BJ (cell line): ENCODE measurements around the gene SLC25A34. TPM values are rescaled to one million over a fixed set of nuclear protein-coding genes. Genes with fewer than 3 reads are reported as not detected.

Source experiments
- CTCF ChIA-PET: fragments of 350-600 bp; formaldehyde crosslinking; extraction: SDS; loops from one replicate; lab custom pipeline; 2021; ENCODE audit warnings: antibody characterized with exemption, inconsistent platforms; lab: Yijun Ruan, JAX
- POLR2A ChIA-PET: fragments of 300-600 bp; sonication (Branson Sonifier 250); formaldehyde crosslinking; extraction: SDS; loops from one replicate; lab custom pipeline; 2021; ENCODE audit warnings: antibody characterized with exemption; lab: Charles Lee
- DNase-seq: peaks from one replicate; pipeline ENCODE4 v3.0.0-alpha.2; 2011; ENCODE audit warnings: low read depth
- H3K27me3 ChIP-seq: 2 replicates; pipeline ENCODE4 v1.6.0; 2011; ENCODE audit warnings: low read length; ENCODE audit not compliant: control insufficient read depth, insufficient read depth
- H3K36me3 ChIP-seq: 2 replicates; pipeline ENCODE4 v1.5.1; 2011; ENCODE audit warnings: low read length; ENCODE audit not compliant: control insufficient read depth, insufficient read depth
- H3K4me3 ChIP-seq: 2 replicates; pipeline ENCODE4 v1.5.1; 2011; ENCODE audit warnings: low read depth, mild to moderate bottlenecking, control low read depth, low read length
- polyA plus RNA-seq: library from polyadenylated mRNA; depleted of rRNA; stranded (reverse); fragments of >200 nt; gene quantifications from 2 replicates; pipeline ENCODE4 v1.2.3, GENCODE V29; 2011
- TF ChIP-seq, protein P1 (sequence below): IDR thresholded peaks from 2 replicates; pipeline ENCODE4 v1.5.1; 2011; ENCODE audit warnings: low read depth, mild to moderate bottlenecking, control low read depth, inconsistent platforms, low read length, moderate library complexity; ENCODE audit not compliant: insufficient read depth

Gene SLC25A34
- polyA plus RNA-seq, 1 experiment = 0.70 TPM

DNA sequence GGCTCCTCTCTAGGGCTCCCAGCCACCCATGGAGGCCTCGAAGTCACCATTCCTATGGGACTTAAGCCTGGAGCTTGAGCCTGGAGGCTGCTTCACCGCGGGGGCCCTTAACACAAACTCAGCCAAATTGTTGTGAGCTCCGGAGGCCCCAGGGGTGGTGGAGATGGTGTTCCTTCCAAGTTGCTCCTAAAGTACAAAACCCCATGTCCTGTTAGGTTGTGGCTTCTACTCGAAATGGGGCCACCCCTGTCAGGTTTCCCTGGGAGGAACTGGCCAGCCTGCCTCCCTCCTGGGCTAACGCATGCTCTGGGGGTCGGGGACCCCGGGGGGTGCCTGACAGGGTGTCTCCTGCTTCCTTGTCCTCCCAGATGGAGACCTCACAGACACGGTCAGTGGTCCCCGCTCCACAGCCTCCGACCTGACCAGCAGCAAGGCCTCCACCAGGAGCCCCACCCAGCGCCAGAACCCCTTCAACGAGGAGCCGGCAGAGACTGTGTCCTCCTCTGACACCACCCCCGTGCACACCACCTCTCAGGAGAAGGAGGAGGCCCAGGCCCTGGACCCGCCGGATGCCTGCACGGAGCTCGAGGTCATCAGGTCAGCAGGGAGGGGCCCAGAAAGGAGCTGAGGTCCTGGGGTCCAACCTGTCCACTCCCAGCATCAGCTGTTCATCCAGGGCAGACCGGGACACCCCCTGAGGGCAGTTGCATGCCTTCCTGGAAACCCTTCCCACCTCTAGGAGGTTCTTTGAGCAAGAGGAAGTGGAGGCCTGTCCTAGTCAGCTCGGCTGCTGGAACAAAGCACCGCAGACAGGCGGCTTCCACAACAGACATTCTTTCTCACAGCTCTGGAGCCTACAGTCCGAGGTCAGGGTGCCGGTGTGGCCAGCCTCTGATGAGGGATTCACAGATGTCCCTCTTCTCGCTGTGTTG is 10.8 kb upstream of the SLC25A34 start:
- Histone ChIP-seq H3K4me3 (no peak overlapping the region), H3K36me3 (peaks cover 43% of the 10 kb centered on the region), H3K27me3 (no peaks in the 10 kb centered on the region)
- CTCF ChIA-PET = no interaction called here
- no peak for DNase-seq
- POLR2A ChIA-PET = no interaction called here
- TF ChIP-seq, protein P1, sequence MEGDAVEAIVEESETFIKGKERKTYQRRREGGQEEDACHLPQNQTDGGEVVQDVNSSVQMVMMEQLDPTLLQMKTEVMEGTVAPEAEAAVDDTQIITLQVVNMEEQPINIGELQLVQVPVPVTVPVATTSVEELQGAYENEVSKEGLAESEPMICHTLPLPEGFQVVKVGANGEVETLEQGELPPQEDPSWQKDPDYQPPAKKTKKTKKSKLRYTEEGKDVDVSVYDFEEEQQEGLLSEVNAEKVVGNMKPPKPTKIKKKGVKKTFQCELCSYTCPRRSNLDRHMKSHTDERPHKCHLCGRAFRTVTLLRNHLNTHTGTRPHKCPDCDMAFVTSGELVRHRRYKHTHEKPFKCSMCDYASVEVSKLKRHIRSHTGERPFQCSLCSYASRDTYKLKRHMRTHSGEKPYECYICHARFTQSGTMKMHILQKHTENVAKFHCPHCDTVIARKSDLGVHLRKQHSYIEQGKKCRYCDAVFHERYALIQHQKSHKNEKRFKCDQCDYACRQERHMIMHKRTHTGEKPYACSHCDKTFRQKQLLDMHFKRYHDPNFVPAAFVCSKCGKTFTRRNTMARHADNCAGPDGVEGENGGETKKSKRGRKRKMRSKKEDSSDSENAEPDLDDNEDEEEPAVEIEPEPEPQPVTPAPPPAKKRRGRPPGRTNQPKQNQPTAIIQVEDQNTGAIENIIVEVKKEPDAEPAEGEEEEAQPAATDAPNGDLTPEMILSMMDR = no peak

DNA sequence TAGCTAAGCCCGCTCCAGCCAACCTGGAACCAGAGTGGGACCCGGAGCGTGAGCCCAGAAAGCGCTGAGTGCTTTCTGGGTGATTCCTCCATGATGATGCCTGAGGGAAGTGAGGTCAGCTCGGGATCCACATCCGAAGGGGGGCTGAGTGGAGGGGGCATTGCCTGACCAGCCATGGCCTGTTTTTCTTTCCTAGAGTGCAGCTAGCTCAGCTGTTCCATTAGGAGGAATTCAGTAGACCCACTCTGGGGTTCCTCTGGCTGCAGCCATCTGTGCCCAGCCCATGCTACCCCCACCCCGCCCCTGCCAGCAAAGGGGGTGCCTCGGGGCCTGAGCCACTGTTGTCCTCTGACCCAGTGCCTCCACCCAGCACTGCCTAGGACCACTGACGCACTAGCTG is 9.6 kb upstream of the SLC25A34 start:
- CTCF ChIA-PET = interaction anchor here (0.8 to 1.1 kb wide), 2 partner anchors 13 to 14 kb away, joined by 3 read pairs; no protein-coding TSS in a partner anchor
- H3K4me3 ChIP-seq = no peak overlapping the region
- POLR2A ChIA-PET = no interaction called here
- peaks cover 46% of the 10 kb centered on the region for H3K36me3 ChIP-seq
- no peak for DNase-seq
- H3K27me3 ChIP-seq = no peaks in the 10 kb centered on the region
- TF ChIP-seq, protein P1 = no peak

DNA sequence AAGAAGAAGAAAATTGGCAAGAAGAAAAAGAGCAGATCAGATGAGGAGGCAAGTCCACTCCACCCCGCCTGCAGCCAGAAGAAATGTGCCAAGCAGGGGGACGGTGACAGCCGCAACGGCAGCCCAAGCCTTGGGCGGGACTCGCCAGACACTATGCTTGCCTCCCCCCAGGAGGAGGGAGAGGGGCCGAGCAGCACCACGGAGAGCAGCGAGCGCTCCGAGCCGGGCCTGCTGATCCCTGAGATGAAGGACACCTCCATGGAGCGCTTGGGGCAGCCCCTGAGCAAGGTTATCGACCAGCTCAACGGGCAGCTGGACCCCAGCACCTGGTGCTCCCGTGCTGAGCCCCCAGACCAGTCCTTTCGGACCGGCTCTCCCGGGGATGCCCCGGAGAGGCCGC is 9.0 kb upstream of the SLC25A34 start:
- Histone ChIP-seq H3K36me3 (peaks cover 50% of the 10 kb centered on the region), H3K4me3 (no peak overlapping the region), H3K27me3 (no peaks in the 10 kb centered on the region)
- DNase-seq = no peak
- ChIA-PET POLR2A (no interaction called here), CTCF (interaction anchor here (0.8 to 1.1 kb wide), 2 partner anchors 13 to 14 kb away, joined by 3 read pairs; no protein-coding TSS in a partner anchor)
- TF ChIP-seq, protein P1 = no peak

DNA sequence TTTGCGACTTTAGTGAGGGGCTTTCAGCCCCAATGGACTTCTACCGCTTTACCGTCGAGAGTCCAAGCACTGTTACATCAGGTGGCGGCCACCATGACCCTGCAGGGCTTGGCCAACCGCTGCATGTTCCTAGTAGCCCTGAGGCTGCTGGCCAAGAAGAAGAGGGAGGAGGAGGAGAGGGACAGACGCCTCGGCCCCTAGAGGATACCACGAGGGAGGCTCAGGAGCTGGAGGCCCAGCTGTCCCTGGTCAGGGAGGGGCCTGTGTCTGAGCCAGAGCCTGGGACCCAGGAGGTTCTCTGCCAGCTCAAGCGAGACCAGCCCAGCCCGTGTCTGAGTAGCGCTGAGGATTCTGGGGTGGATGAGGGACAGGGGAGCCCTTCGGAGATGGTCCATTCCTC is 8.6 kb upstream of the SLC25A34 start:
- POLR2A ChIA-PET = no interaction called here
- Histone ChIP-seq H3K4me3 (no peak overlapping the region), H3K27me3 (no peaks in the 10 kb centered on the region), H3K36me3 (peaks cover 54% of the 10 kb centered on the region)
- CTCF ChIA-PET = interaction anchor here (1.1 kb wide), 1 partner anchor 14 kb away, joined by 3 read pairs; no protein-coding TSS in a partner anchor
- TF ChIP-seq, protein P1 = no peak
- no peak for DNase-seq

DNA sequence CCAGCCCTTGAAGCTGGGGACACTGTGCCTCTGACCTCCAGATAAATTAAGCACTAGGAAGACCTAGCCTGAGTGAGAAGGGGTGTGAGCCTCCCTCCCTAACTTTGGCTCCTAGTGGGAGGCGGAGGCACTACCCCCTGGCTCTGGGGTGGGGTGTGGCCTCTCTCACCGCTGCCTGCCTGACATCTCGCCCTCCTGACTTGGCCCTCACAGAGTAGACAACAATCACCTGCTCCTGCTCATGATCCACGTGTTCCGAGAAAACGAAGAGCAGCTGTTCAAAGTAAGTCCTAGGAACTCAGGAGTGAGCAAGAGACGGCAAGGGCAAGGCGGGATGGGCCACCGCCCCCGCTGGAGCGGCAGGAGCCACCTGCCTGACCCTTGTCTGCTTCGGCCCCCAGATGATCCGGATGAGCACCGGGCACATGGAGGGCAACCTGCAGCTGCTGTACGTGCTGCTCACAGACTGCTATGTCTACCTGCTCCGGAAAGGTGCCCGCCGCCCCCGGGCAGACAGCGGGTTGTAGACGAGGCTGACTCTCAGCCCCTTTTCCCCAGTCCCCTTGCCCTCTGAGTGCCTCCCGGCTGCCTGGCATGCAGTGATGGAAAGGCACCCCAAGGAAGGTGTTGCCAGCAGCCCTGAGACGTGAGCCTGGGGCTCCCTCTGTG is 8.1 kb upstream of the SLC25A34 start:
- Histone ChIP-seq H3K27me3 (no peaks in the 10 kb centered on the region), H3K4me3 (no peak overlapping the region), H3K36me3 (peaks cover 56% of the 10 kb centered on the region)
- TF ChIP-seq, protein P1 = no peak
- ChIA-PET CTCF (interaction anchor here (1.1 kb wide), 1 partner anchor 14 kb away, joined by 3 read pairs; no protein-coding TSS in a partner anchor), POLR2A (no interaction called here)
- no peak for DNase-seq
